CD4-positive, alpha-beta T cell (primary cell): Measurements from ENCODE around the gene RCOR1. TPM values are rescaled to one million over a fixed set of nuclear protein-coding genes. Genes with fewer than 3 reads are reported as not detected.

Experiments used
- ATAC-seq: fragments of 200-7000 bp; cut with Tn5 transposase; one replicate; pipeline ENCODE4 v1.10.0; 2022; ENCODE audit warnings: mild to moderate bottlenecking; ENCODE audit not compliant: poor library complexity
- CTCF ChIA-PET: fragments of 350-600 bp; sonication (Branson Sonifier 250); formaldehyde crosslinking; loops from one replicate; lab custom pipeline; 2021; ENCODE audit warnings: antibody characterized with exemption, inconsistent platforms; lab: Charles Lee
- POLR2A ChIA-PET: fragments of 350-600 bp; sonication (Branson Sonifier 250); formaldehyde crosslinking; loops from one replicate; lab custom pipeline; 2021; ENCODE audit warnings: antibody characterized with exemption, inconsistent platforms; lab: Charles Lee
- DNase-seq, 14 experiments: peaks; one replicate each; pipeline ENCODE4 v3.0.0-alpha.2; 2013 to 2020; ENCODE audit warnings: mixed read lengths in 2 of 14
- H3K27ac ChIP-seq, 2 donors: one replicate each; pipeline versions ENCODE4 v1.5.1 to v1.7.0; 2013; ENCODE audit warnings: low read length in 2 of 2, low read depth in 1 of 2, mild to moderate bottlenecking in 1 of 2
- H3K27me3 ChIP-seq, 2 experiments: 1 replicate in 1 of 2; 2 replicates in 1 of 2; pipeline versions ENCODE4 v1.6.1 to v1.7.0; 2013; ENCODE audit warnings: low read length in 2 of 2, control low read depth in 1 of 2, mild to moderate bottlenecking in 1 of 2, moderate library complexity in 1 of 2; ENCODE audit not compliant: insufficient read depth in 2 of 2, control insufficient read depth in 1 of 2
- H3K36me3 ChIP-seq: one replicate; pipeline ENCODE4 v1.6.1; 2013; ENCODE audit warnings: low read length, control low read depth; ENCODE audit not compliant: insufficient read depth
- H3K4me1 ChIP-seq: one replicate; pipeline ENCODE4 v1.6.1; 2013; ENCODE audit warnings: low read length, control low read depth; ENCODE audit not compliant: insufficient read depth
- H3K4me3 ChIP-seq: one replicate; pipeline ENCODE4 v1.5.1; 2013; ENCODE audit warnings: mild to moderate bottlenecking, low read length, moderate library complexity
- H3K9me3 ChIP-seq, 2 experiments: 1 replicate in 1 of 2; 2 replicates in 1 of 2; pipeline versions ENCODE4 v1.6.1 to v1.7.0; 2013; ENCODE audit warnings: low read length in 2 of 2, mild to moderate bottlenecking in 2 of 2, control low read depth in 1 of 2, moderate library complexity in 1 of 2; ENCODE audit not compliant: control insufficient read depth in 1 of 2, insufficient read depth in 1 of 2
- H3K27ac Mint-ChIP-seq: one replicate; pipeline ENCODE4 v1.8.0; 2020; ENCODE audit warnings: mixed read lengths
- H3K27me3 Mint-ChIP-seq: one replicate; pipeline ENCODE4 v1.8.0; 2021; ENCODE audit warnings: mixed read lengths
- H3K36me3 Mint-ChIP-seq: one replicate; pipeline ENCODE4 v1.8.0; 2021; ENCODE audit warnings: low read depth, mixed read lengths
- H3K4me1 Mint-ChIP-seq: one replicate; pipeline ENCODE4 v1.8.0; 2021; ENCODE audit warnings: low read depth, mixed read lengths
- H3K4me3 Mint-ChIP-seq: one replicate; pipeline ENCODE4 v1.8.0; 2020; ENCODE audit warnings: mild to moderate bottlenecking, mixed read lengths
- H3K9me3 Mint-ChIP-seq: one replicate; pipeline ENCODE4 v1.8.0; 2020; ENCODE audit warnings: mixed read lengths
- CTCF ChIP-seq: fragments of 200-600 bp; IDR thresholded peaks from one replicate; pipeline ENCODE4 v1.8.0; 2022; ENCODE audit warnings: antibody characterized with exemption, mild to moderate bottlenecking
- intact Hi-C, 2 experiments: fragments of 100-400 bp; cut with DNase I in 1 of 2; cut with micrococcal nuclease in 1 of 2; formaldehyde crosslinking; loops; one replicate each; pipeline versions ENCODE4 v1.15.1 to v1.9.0; 2023 to 2025; cut with DNase I, micrococcal nuclease
- total RNA-seq, 174 experiments: library from RNA in 2 of 174; stranded (reverse) in 2 of 174; gene quantifications; one replicate each; pipeline ENCODE4 v1.2.3 and lab custom pipeline; 2021 to 2026

Gene RCOR1
- total RNA-seq, 2 experiments from 2014 or later, result 20.5 to 23.1 TPM

GRCh38 chr14:102695167-102695555 is 102.7 kb downstream of the RCOR1 start:
- CTCF ChIA-PET, result interaction anchor here (0.6 to 2.5 kb wide), 13 partner anchors 8 to 598 kb away, joined by 3 to 12 read pairs (median 5); no protein-coding TSS in a partner anchor
- no peaks in the 10 kb centered on the region for H3K4me1 ChIP-seq
- H3K4me3 Mint-ChIP-seq, result no peak overlapping the region
- no peaks in the 10 kb centered on the region for H3K36me3 Mint-ChIP-seq
- H3K27ac Mint-ChIP-seq, result no peak overlapping the region
- POLR2A ChIA-PET, result interaction anchor here (0.8 to 1.2 kb wide), 2 partner anchors 254 to 409 kb away, joined by 3 read pairs; no protein-coding TSS in a partner anchor
- no peaks in the 10 kb centered on the region for H3K36me3 ChIP-seq
- H3K4me1 Mint-ChIP-seq, result peaks cover 37% of the 10 kb centered on the region
- H3K27ac ChIP-seq, result no peak overlapping the region
- no peaks in the 10 kb centered on the region for H3K27me3 ChIP-seq
- DNase-seq (no peak), ATAC-seq (no peak)
- H3K27me3 Mint-ChIP-seq, result no peaks in the 10 kb centered on the region
- intact Hi-C loops, result loop anchor here in 1 of 2 experiments (1.0 to 5.0 kb wide), 3 partner anchors 77 to 598 kb away; no protein-coding TSS in a partner anchor
- H3K9me3 ChIP-seq, result no peaks in the 10 kb centered on the region
- no peak overlapping the region for H3K4me3 ChIP-seq
- no peak for TF ChIP-seq CTCF
- no peaks in the 10 kb centered on the region for H3K9me3 Mint-ChIP-seq

- H3K27ac Mint-ChIP-seq, result no peak overlapping the region
- Histone ChIP-seq H3K27me3 (no peaks in the 10 kb centered on the region), H3K9me3 (no peaks in the 10 kb centered on the region), H3K4me3 (no peak overlapping the region), H3K36me3 (peaks cover under 1% of the 10 kb centered on the region), H3K27ac (no peak overlapping the region), H3K4me1 (no peaks in the 10 kb centered on the region)
- no peaks in the 10 kb centered on the region for H3K9me3 Mint-ChIP-seq
- H3K27me3 Mint-ChIP-seq, result no peaks in the 10 kb centered on the region
- POLR2A ChIA-PET, result no interaction called here
- no peak for ATAC-seq
- intact Hi-C loops, result loop anchor here in 1 of 2 experiments (5.0 kb wide), 1 partner anchor 76 kb away; no protein-coding TSS in a partner anchor
- TF ChIP-seq CTCF, result no peak
- no peak overlapping the region for H3K4me3 Mint-ChIP-seq
- H3K36me3 Mint-ChIP-seq, result peaks cover 7% of the 10 kb centered on the region
- peaks cover 37% of the 10 kb centered on the region for H3K4me1 Mint-ChIP-seq
- CTCF ChIA-PET, result interaction anchor here (0.7 kb wide), 1 partner anchor 34 kb away, joined by 3 read pairs; no protein-coding TSS in a partner anchor
- no peak for DNase-seq
These were observed 103.9 kb downstream of the RCOR1 start for GRCh38 chr14:102696332-102696731.

DNA sequence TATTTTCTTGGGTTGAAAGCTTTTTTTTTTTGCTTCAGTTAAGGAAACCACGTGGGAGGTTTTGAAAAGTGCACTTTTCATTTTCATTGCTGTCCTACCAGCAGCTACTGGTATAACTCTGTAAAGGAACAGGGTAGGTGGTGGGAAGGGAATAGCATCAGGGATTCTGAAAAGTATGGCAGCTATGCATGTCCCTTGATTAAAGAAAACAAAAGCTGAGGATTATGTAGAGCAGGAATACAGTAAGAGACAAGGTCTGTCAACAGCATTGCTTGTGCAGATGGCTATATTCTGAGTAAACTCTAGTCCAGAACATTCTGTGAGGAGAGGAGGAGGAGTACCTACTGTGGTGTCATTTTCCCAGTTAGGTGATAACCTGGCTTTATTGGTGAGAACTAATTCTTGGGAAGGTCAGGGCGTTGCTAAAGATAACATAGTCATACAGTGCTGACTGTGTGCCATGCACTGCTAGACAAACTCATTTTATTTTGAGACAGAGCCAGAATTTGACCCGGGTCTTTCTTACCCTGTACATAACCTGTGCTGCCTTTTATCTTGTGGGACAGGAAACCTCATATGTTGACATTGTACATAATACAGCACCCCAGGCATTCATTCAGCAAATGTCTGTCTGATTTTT is 104.5 kb downstream of the RCOR1 start:
- ATAC-seq (no peak), DNase-seq (no peak)
- Mint-ChIP-seq H3K9me3 (no peaks in the 10 kb centered on the region), H3K27me3 (no peaks in the 10 kb centered on the region), H3K36me3 (peaks cover 13% of the 10 kb centered on the region), H3K4me1 (peaks cover 37% of the 10 kb centered on the region), H3K4me3 (no peak overlapping the region), H3K27ac (no peak overlapping the region)
- intact Hi-C loops, result loop anchor here in 1 of 2 experiments (5.0 kb wide), 1 partner anchor 75 kb away; no protein-coding TSS in a partner anchor
- Histone ChIP-seq H3K36me3 (peaks cover 4% of the 10 kb centered on the region), H3K4me3 (no peak overlapping the region), H3K4me1 (no peaks in the 10 kb centered on the region), H3K27me3 (no peaks in the 10 kb centered on the region), H3K9me3 (no peaks in the 10 kb centered on the region), H3K27ac (no peak overlapping the region)
- TF ChIP-seq CTCF, result no peak
- ChIA-PET CTCF (interaction anchor here (0.7 kb wide), 1 partner anchor 34 kb away, joined by 3 read pairs; no protein-coding TSS in a partner anchor), POLR2A (no interaction called here)
